GM12872 (cell line): ENCODE data around the gene HNRNPUL1.

Experiments
- TF ChIP-seq, protein P1 (sequence below): IDR thresholded peaks from 3 replicates; pipeline ENCODE4 v1.5.1; 2011; ENCODE audit warnings: low read depth, mild to moderate bottlenecking, low read length, moderate library complexity; ENCODE audit not compliant: insufficient read depth

The HNRNPUL1 gene

DNA sequence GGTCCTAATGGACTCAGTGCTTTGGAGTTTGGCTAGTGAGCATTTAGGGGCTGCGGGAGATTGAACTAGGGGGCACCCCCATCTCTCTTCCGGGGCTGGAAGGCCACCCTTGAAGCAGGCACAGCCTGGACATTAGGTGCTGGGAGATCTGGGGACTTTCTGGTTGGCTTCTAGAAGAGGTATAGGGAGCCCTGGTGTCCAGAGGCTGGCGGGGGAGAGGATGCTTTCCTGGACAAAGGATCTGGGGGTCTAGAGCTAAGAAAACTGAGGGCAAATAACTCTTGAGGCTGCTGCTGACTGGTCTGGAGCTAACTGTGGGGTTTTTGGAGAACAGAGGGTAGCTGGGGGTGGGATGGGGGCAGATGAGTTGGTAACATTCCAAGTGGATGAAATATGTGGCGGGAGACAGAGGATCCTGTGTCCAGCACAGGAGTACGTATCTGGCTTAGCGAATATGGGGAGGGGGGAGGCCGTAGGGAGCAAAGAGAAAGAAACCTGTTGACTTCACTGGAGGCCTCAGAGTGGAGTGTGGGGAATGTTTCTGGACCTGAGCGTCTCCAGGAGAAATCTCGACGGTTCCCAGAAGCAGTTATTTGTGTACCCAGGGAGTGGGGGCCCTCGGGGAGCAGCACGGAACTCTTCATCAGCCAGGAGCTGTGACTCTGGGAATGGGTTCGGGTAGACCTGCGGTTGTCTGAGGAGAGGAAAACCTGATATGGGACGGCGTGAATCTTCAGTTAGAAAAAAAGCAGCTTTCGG, 1.4 kb downstream of the HNRNPUL1 start:
- TF ChIP-seq, protein P1, sequence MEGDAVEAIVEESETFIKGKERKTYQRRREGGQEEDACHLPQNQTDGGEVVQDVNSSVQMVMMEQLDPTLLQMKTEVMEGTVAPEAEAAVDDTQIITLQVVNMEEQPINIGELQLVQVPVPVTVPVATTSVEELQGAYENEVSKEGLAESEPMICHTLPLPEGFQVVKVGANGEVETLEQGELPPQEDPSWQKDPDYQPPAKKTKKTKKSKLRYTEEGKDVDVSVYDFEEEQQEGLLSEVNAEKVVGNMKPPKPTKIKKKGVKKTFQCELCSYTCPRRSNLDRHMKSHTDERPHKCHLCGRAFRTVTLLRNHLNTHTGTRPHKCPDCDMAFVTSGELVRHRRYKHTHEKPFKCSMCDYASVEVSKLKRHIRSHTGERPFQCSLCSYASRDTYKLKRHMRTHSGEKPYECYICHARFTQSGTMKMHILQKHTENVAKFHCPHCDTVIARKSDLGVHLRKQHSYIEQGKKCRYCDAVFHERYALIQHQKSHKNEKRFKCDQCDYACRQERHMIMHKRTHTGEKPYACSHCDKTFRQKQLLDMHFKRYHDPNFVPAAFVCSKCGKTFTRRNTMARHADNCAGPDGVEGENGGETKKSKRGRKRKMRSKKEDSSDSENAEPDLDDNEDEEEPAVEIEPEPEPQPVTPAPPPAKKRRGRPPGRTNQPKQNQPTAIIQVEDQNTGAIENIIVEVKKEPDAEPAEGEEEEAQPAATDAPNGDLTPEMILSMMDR: no peak

DNA sequence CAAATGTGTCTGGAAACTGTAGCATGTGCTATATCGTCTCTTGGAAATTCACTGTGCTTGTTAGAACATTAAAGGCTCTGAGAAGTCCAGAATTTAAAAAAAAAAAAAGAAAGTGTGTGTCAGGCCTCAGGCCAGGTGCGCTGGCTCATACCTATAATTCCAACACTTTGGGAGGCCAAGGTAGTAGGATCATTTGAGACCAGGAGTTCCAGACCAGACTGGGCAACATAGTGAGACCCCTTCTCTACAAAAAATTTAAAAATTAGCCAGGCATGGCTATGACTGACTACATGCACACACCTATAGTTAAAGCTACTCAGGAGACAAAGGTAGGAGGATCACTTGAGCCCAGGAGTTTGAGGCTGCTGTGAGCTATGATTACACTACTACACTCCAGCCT, 4.9 kb downstream of the HNRNPUL1 start:
- TF ChIP-seq, protein P1: no peak

DNA sequence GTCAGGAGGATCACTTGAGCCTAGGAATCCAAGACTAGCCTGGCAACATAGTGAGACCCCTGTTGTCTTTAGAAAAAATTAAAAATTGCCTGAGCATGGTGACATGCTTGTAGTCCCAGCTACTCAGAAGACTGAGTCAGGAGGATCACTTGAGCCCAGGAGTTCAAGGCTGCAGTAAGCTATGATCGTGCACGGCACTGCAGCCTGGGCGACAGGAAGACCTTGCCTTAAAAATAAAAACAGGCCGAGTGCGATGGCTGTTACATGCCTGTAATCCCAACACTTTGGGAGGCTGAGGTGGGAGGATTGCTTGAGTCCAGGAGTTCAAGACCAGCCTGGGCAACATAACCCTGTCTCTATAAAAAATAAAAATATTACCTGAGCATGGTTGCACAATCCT, 5.4 kb downstream of the HNRNPUL1 start:
- TF ChIP-seq, protein P1: no peak

DNA sequence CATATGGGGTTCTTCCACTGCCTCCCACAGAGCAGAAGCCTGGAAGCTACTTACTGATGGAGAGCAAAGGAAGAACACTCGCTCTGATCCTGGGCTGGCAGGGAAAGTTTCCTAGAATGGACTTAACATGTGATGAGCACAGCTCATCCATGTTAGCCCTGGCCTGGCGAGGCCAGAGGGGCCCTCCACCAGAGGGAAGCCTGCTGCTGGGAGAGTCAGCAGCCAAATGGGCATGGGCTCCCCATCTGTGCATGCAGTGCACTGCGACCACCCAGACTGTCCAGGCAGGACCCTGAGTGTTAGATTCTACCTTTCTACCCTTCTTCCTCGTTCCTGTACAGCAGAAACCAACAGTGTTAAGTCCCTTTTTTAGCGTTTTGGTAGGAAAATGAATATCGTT, 8.9 kb downstream of the HNRNPUL1 start:
- TF ChIP-seq, protein P1: no peak

DNA sequence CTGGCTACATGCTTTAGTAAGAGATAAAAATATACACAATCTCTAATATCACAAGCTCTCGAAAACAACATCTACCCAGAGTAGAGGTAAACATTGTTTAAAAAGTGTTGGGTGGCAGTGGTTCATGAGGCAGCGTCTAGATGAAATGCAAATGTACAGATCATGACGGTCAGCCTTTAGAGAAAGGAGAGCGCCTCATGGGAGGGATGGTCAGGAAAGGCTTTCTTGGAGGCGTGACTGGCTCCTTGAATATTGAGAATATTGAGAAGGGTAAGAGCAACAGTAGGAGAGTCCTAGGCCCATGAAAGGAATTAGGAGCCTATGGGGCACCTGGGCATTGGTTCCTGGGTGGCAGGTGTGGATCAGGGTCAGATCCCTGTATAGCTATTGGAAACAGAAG, 10.6 kb downstream of the HNRNPUL1 start:
- TF ChIP-seq, protein P1: no peak

DNA sequence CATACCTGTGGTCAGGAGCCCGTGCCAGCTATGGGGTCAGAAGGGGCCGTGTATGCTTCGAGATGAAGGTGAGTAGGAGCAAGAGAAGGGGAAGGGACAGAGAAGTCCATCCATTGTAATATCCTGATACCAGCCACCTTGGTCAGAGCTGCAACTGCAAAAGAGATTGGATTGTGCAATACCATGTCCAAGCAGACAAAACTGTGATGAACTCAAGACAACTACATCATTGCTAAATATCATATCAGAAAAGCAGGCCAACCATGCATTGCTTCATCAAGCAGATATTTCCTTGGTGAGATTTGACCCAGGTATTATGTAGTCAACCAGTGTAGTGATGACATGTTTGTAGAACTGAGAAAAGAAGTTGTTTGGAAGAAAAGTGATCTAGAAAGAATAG, 12.1 kb downstream of the HNRNPUL1 start:
- TF ChIP-seq, protein P1: no peak

DNA sequence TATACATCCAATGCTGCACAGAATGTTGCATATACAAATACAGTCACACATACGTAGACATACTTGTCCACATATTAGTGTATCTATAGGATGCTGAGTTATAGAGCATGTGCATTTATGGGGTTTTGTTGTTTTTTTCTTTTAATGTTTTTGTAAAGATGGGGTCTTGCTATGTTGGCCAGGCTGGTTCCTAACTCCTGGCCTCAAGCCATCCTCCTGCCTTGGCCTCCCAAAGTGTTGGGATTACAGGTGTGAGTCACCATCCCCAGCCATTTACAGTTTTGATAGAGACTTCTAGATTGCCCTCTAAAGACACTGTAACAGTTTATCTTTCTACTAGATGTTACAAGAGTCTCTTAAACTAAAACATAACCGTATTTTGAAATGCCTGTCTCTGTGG, 14.3 kb downstream of the HNRNPUL1 start:
- TF ChIP-seq, protein P1: no peak
